Suprapubic skin (tissue), 4 donors: ENCODE data around the gene N4BP2L1. TPM values are rescaled to one million over a fixed set of nuclear protein-coding genes. Genes with fewer than 3 reads are reported as not detected.

Experiments used
- DNase-seq, 2 donors: peaks; one replicate each; pipeline ENCODE4 v3.0.0-alpha.2; 2019; ENCODE audit warnings: low spot score in 2 of 2
- H3K27ac ChIP-seq: fragments of 200-600 bp; sonication (generic); one replicate; pipeline ENCODE4 v1.5.1; 2019
- H3K27me3 ChIP-seq: fragments of 200-600 bp; sonication (generic); one replicate; pipeline ENCODE4 v1.5.1; 2019
- H3K36me3 ChIP-seq: fragments of 200-600 bp; sonication (generic); one replicate; pipeline ENCODE4 v1.5.1; 2019
- H3K4me1 ChIP-seq: fragments of 200-600 bp; sonication (generic); one replicate; pipeline ENCODE4 v1.5.1; 2019
- H3K4me3 ChIP-seq: fragments of 200-600 bp; sonication (generic); one replicate; pipeline ENCODE4 v1.5.1; 2019; ENCODE audit warnings: mild to moderate bottlenecking
- H3K9me3 ChIP-seq: fragments of 200-600 bp; sonication (generic); one replicate; pipeline ENCODE4 v1.5.1; 2019
- CTCF ChIP-seq, 2 donors: fragments of 200-600 bp in 1 of 2; fragments of 450-650 bp in 1 of 2; sonication (generic) in 1 of 2; IDR thresholded peaks; one replicate each; pipeline ENCODE4 v1.5.1; 2016 to 2019; ENCODE audit warnings: antibody characterized with exemption in 2 of 2, mild to moderate bottlenecking in 1 of 2, moderate library complexity in 1 of 2
- EP300 ChIP-seq: sonication (generic); formaldehyde crosslinking; IDR thresholded peaks from one replicate; pipeline ENCODE4 v1.6.1; 2017; ENCODE audit warnings: antibody characterized with exemption
- POLR2A ChIP-seq, 2 donors: fragments of 450-650 bp; IDR thresholded peaks; one replicate each; pipeline ENCODE4 v1.6.1; 2017; ENCODE audit warnings: antibody characterized with exemption in 2 of 2, mild to moderate bottlenecking in 2 of 2, moderate library complexity in 2 of 2
- POLR2AphosphoS5 ChIP-seq, 3 donors: sonication (generic); formaldehyde crosslinking; IDR thresholded peaks; one replicate each; pipeline ENCODE4 v1.6.1; 2017; ENCODE audit warnings: antibody characterized with exemption in 3 of 3
- WGBS: methylation state at CpG from one replicate; pipeline ENCODE4 v1.1.5; 2018; 5-methylcytosine and 5-hydroxymethylcytosine counted together
- total RNA-seq, 4 donors: library from RNA; depleted of rRNA; stranded (reverse); fragments of >200 nt; gene quantifications; one replicate each; pipeline ENCODE4 v1.1.0, GENCODE V29; 2016

Gene N4BP2L1
- total RNA-seq, 4 donors from 2014 or later = 31.3 to 71.5 (median 34.6) TPM

- peaks cover 4% of the 10 kb centered on the region for H3K36me3 ChIP-seq
- DNase-seq = no peak
- H3K27me3 ChIP-seq = no peaks in the 10 kb centered on the region
- TF ChIP-seq POLR2AphosphoS5 (IDR thresholded peaks at IDR 0.05) = no peak
- no peak for TF ChIP-seq EP300
- TF ChIP-seq POLR2A (IDR thresholded peaks at IDR 0.05) = no peak
- TF ChIP-seq CTCF (IDR thresholded peaks at IDR 0.05) = no peak
- no peak overlapping the region for H3K4me3 ChIP-seq
- H3K27ac ChIP-seq = no peak overlapping the region
- no peaks in the 10 kb centered on the region for H3K9me3 ChIP-seq
- no peaks in the 10 kb centered on the region for H3K4me1 ChIP-seq
- 71% methylated on average over 2 of the region's 8 CpGs for WGBS
Observed at GRCh38 chr13:32454886-32455593, 27.1 kb upstream of the N4BP2L1 start.

- no peak for DNase-seq
- H3K27me3 ChIP-seq = no peaks in the 10 kb centered on the region
Observed at GRCh38 chr13:32453981-32454380, 26.1 kb upstream of the N4BP2L1 start.

GRCh38 chr13:32448972-32449371 lies 21.0 kb upstream of the N4BP2L1 start:
- H3K9me3 ChIP-seq = no peaks in the 10 kb centered on the region
- TF ChIP-seq POLR2AphosphoS5 (IDR thresholded peaks at IDR 0.05) (no peak), EP300 (no peak), POLR2A (IDR thresholded peaks at IDR 0.05) (no peak), CTCF (IDR thresholded peaks at IDR 0.05) (no peak)
- no peak overlapping the region for H3K27ac ChIP-seq
- no peaks in the 10 kb centered on the region for H3K36me3 ChIP-seq
- H3K4me1 ChIP-seq = no peaks in the 10 kb centered on the region
- no peak for DNase-seq
- H3K4me3 ChIP-seq = no peak overlapping the region
- no peaks in the 10 kb centered on the region for H3K27me3 ChIP-seq
- WGBS = 80% methylated on average over 1 of the region's 1 CpG

More at GRCh38 chr13:32453981-32454380, 26.1 kb upstream of the N4BP2L1 start:
- Histone ChIP-seq H3K9me3 (no peaks in the 10 kb centered on the region), H3K36me3 (peaks cover 4% of the 10 kb centered on the region), H3K4me3 (no peak overlapping the region), H3K4me1 (no peaks in the 10 kb centered on the region), H3K27ac (no peak overlapping the region)
- TF ChIP-seq POLR2AphosphoS5 (IDR thresholded peaks at IDR 0.05) (no peak), CTCF (IDR thresholded peaks at IDR 0.05) (no peak), POLR2A (IDR thresholded peaks at IDR 0.05) (no peak), EP300 (no peak)
- WGBS = 68% methylated on average over 1 of the region's 1 CpG

GRCh38 chr13:32447894-32448623 lies 20.1 kb upstream of the N4BP2L1 start:
- no peak overlapping the region for H3K4me3 ChIP-seq
- H3K9me3 ChIP-seq = no peaks in the 10 kb centered on the region
- no peaks in the 10 kb centered on the region for H3K4me1 ChIP-seq
- no peaks in the 10 kb centered on the region for H3K27me3 ChIP-seq
- H3K36me3 ChIP-seq = no peaks in the 10 kb centered on the region
- no peak for DNase-seq
- TF ChIP-seq CTCF (IDR thresholded peaks at IDR 0.05) = no peak
- no peak for TF ChIP-seq POLR2A (IDR thresholded peaks at IDR 0.05)
- no peak overlapping the region for H3K27ac ChIP-seq

GRCh38 chr13:32446773-32447465 lies 19.0 kb upstream of the N4BP2L1 start:
- DNase-seq = no peak
- no peaks in the 10 kb centered on the region for H3K27me3 ChIP-seq
- no peak overlapping the region for H3K27ac ChIP-seq
- H3K4me3 ChIP-seq = no peak overlapping the region
- no peaks in the 10 kb centered on the region for H3K9me3 ChIP-seq
- TF ChIP-seq POLR2A (IDR thresholded peaks at IDR 0.05) (no peak), EP300 (no peak), POLR2AphosphoS5 (IDR thresholded peaks at IDR 0.05) (no peak), CTCF (IDR thresholded peaks at IDR 0.05) (no peak)
- H3K4me1 ChIP-seq = no peaks in the 10 kb centered on the region
- 86% methylated on average over 2 of the region's 2 CpGs for WGBS
- no peaks in the 10 kb centered on the region for H3K36me3 ChIP-seq
